B cell (primary cell): Measurements from ENCODE around the gene TP53BP1. TPM values are rescaled to one million over a fixed set of nuclear protein-coding genes. Genes with fewer than 3 reads are reported as not detected.

Source experiments
- ATAC-seq: fragments of 200-7000 bp; cut with Tn5 transposase; one replicate; pipeline ENCODE4 v1.10.0; 2021; ENCODE audit warnings: low read depth, mild to moderate bottlenecking, moderate number of reproducible peaks, moderate library complexity
- CTCF ChIA-PET: fragments of 350-600 bp; sonication (Branson Sonifier 250); formaldehyde crosslinking; loops from one replicate; lab custom pipeline; 2021; ENCODE audit warnings: antibody characterized with exemption, inconsistent platforms; lab: Charles Lee
- POLR2A ChIA-PET: fragments of 350-600 bp; sonication (Branson Sonifier 250); formaldehyde crosslinking; loops from one replicate; lab custom pipeline; 2021; ENCODE audit warnings: antibody characterized with exemption; lab: Charles Lee
- DNase-seq: peaks from one replicate; pipeline ENCODE4 v3.0.0; 2013
- H2AFZ ChIP-seq: 2 replicates; pipeline ENCODE4 v1.6.1; 2012; ENCODE audit warnings: mild to moderate bottlenecking, low read depth, low read length; ENCODE audit not compliant: insufficient read depth, poor library complexity, severe bottlenecking
- H3K27ac ChIP-seq, 2 donors: 1 replicate in 1 of 2; 2 replicates in 1 of 2; pipeline ENCODE4 v1.5.1; 2012 to 2013; ENCODE audit warnings: low read length in 2 of 2, mild to moderate bottlenecking in 2 of 2, moderate library complexity in 1 of 2
- H3K27me3 ChIP-seq, 4 experiments: fragments of 200-600 bp in 1 of 4; sonication (generic) in 1 of 4; replicated peaks in 1 of 4; 1 replicate in 2 of 4; 2 replicates in 2 of 4; pipeline versions ENCODE4 v1.6.1 to v1.7.0; 2013 to 2016; ENCODE audit warnings: low read length in 3 of 4, mild to moderate bottlenecking in 2 of 4, mixed read lengths in 1 of 4, moderate library complexity in 1 of 4; ENCODE audit not compliant: insufficient read depth in 4 of 4, control insufficient read depth in 3 of 4; ENCODE audit errors: control extremely low read depth in 1 of 4
- H3K36me3 ChIP-seq, 2 experiments: replicated peaks in 1 of 2; 1 replicate in 1 of 2; 2 replicates in 1 of 2; pipeline versions ENCODE4 v1.6.1 to v1.7.1; 2013; ENCODE audit warnings: low read length in 1 of 2; ENCODE audit not compliant: insufficient read depth in 2 of 2, control insufficient read depth in 1 of 2; ENCODE audit errors: control extremely low read depth in 1 of 2, extremely low read depth in 1 of 2
- H3K4me1 ChIP-seq, 2 donors: fragments of 200-600 bp in 1 of 2; sonication (generic) in 1 of 2; 1 replicate in 1 of 2; 2 replicates in 1 of 2; pipeline versions ENCODE4 v1.5.1 to v1.6.1; 2013 to 2017; ENCODE audit warnings: low read length in 2 of 2; ENCODE audit not compliant: control insufficient read depth in 2 of 2, insufficient read depth in 2 of 2
- H3K4me2 ChIP-seq: replicated peaks from 2 replicates; pipeline ENCODE3; 2012; ENCODE audit warnings: mild to moderate bottlenecking, low read depth, low read length; ENCODE audit not compliant: poor library complexity, severe bottlenecking
- H3K4me3 ChIP-seq, 5 experiments: fragments of 200-600 bp in 1 of 5; sonication (generic) in 1 of 5; 1 replicate in 3 of 5; 2 replicates in 2 of 5; pipeline versions ENCODE4 v1.5.1 to v1.7.0; 2011 to 2016; ENCODE audit warnings: low read length in 4 of 5, mild to moderate bottlenecking in 4 of 5, low read depth in 2 of 5, control low read depth in 1 of 5, moderate library complexity in 1 of 5; ENCODE audit not compliant: insufficient read depth in 1 of 5; ENCODE audit errors: control extremely low read depth in 1 of 5, extremely low read depth in 1 of 5
- H3K79me2 ChIP-seq: fragments of 200-600 bp; sonication (generic); one replicate; pipeline ENCODE4 v1.6.0; 2016; ENCODE audit warnings: low read length; ENCODE audit not compliant: control insufficient read depth, insufficient read depth
- H3K9ac ChIP-seq: fragments of 200-600 bp; sonication (generic); 2 replicates; pipeline ENCODE4 v1.6.1; 2017; ENCODE audit warnings: mild to moderate bottlenecking, low read length, moderate library complexity
- H3K9me3 ChIP-seq, 3 donors: one replicate each; pipeline versions ENCODE4 v1.6.1 to v1.7.1; 2013; ENCODE audit warnings: low read length in 2 of 3; ENCODE audit not compliant: control insufficient read depth in 2 of 3, insufficient read depth in 1 of 3; ENCODE audit errors: control extremely low read depth in 1 of 3
- H4K20me1 ChIP-seq: 2 replicates; pipeline ENCODE4 v1.6.0; 2012; ENCODE audit warnings: mild to moderate bottlenecking, low read length; ENCODE audit not compliant: insufficient read depth, control insufficient read depth, poor library complexity, severe bottlenecking
- H3K27ac Mint-ChIP-seq: one replicate; pipeline ENCODE4 v1.8.0; 2021; ENCODE audit warnings: mixed read lengths
- H3K27me3 Mint-ChIP-seq: one replicate; pipeline ENCODE4 v1.8.0; 2021; ENCODE audit warnings: mixed read lengths
- H3K4me1 Mint-ChIP-seq: one replicate; pipeline ENCODE4 v1.8.0; 2021; ENCODE audit warnings: mixed read lengths
- H3K4me3 Mint-ChIP-seq: one replicate; pipeline ENCODE4 v1.8.0; 2021; ENCODE audit warnings: mixed read lengths
- H3K9me3 Mint-ChIP-seq: one replicate; pipeline ENCODE4 v1.8.0; 2022; ENCODE audit warnings: mixed read lengths; ENCODE audit not compliant: insufficient read depth
- EZH2 ChIP-seq: IDR thresholded peaks from 2 replicates; pipeline ENCODE4 v1.6.1; 2012; ENCODE audit warnings: borderline replicate concordance, low read depth, mild to moderate bottlenecking, moderate library complexity, low read length; ENCODE audit not compliant: insufficient read depth, poor library complexity, severe bottlenecking
- WGBS: methylation state at CpG from one replicate; pipeline ENCODE4 v1.1.5; 2013; ENCODE audit warnings: missing lambda C conversion rate; ENCODE audit not compliant: insufficient coverage; 5-methylcytosine and 5-hydroxymethylcytosine counted together
- intact Hi-C: fragments of 100-400 bp; cut with micrococcal nuclease; formaldehyde crosslinking; loops from one replicate; pipeline ENCODE4 v1.10.0; 2022
- polyA plus RNA-seq: library from polyadenylated mRNA; depleted of rRNA; stranded (reverse); fragments of >200 nt; gene quantifications from 2 replicates; pipeline ENCODE4 v1.2.3, GENCODE V29; 2012
- total RNA-seq, 2 donors: library from RNA; stranded (reverse); fragments of 120-200 nt in 1 of 2; gene quantifications; 1 replicate in 1 of 2; 2 replicates in 1 of 2; pipeline versions ENCODE4 v1.2.3 to v1.2.4, GENCODE V29; 2013 to 2022
- TF ChIP-seq, protein P1 (sequence below): fragments of 200-600 bp; IDR thresholded peaks from one replicate; pipeline ENCODE4 v1.8.0; 2022; ENCODE audit warnings: antibody characterized with exemption, mild to moderate bottlenecking

Gene TP53BP1
- total and polyA plus RNA-seq, 2 donors (not counting 1 experiment from before 2014, with no cell fraction given), result 13.1 to 70.5 TPM

- ATAC-seq (no peak), DNase-seq (no peak)
- no peaks in the 10 kb centered on the region for H4K20me1 ChIP-seq
- no peak overlapping the region for H2AFZ ChIP-seq
- no peak overlapping the region for H3K4me3 ChIP-seq
- no peak for TF ChIP-seq EZH2
- TF ChIP-seq, protein P1, sequence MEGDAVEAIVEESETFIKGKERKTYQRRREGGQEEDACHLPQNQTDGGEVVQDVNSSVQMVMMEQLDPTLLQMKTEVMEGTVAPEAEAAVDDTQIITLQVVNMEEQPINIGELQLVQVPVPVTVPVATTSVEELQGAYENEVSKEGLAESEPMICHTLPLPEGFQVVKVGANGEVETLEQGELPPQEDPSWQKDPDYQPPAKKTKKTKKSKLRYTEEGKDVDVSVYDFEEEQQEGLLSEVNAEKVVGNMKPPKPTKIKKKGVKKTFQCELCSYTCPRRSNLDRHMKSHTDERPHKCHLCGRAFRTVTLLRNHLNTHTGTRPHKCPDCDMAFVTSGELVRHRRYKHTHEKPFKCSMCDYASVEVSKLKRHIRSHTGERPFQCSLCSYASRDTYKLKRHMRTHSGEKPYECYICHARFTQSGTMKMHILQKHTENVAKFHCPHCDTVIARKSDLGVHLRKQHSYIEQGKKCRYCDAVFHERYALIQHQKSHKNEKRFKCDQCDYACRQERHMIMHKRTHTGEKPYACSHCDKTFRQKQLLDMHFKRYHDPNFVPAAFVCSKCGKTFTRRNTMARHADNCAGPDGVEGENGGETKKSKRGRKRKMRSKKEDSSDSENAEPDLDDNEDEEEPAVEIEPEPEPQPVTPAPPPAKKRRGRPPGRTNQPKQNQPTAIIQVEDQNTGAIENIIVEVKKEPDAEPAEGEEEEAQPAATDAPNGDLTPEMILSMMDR, result no peak
- no peak overlapping the region for H3K27ac ChIP-seq
- Mint-ChIP-seq H3K27me3 (no peaks in the 10 kb centered on the region), H3K4me3 (no peak overlapping the region), H3K9me3 (no peaks in the 10 kb centered on the region), H3K27ac (no peak overlapping the region), H3K4me1 (no peaks in the 10 kb centered on the region)
- H3K4me1 ChIP-seq, result no peaks in the 10 kb centered on the region
- POLR2A ChIA-PET, result no interaction called here
- intact Hi-C loops, result no loop called here
- no peak overlapping the region for H3K4me2 ChIP-seq
- H3K9me3 ChIP-seq, result no peaks in the 10 kb centered on the region
- CTCF ChIA-PET, result no interaction called here
- peaks cover 2 to 73% of the 10 kb centered on the region in 2 experiments for H3K36me3 ChIP-seq
- no peaks in the 10 kb centered on the region for H3K79me2 ChIP-seq
- no peaks in the 10 kb centered on the region for H3K27me3 ChIP-seq
- H3K9ac ChIP-seq, result no peak overlapping the region
Observed at GRCh38 chr15:43414196-43414595, 78.8 kb downstream of the TP53BP1 start.

DNA sequence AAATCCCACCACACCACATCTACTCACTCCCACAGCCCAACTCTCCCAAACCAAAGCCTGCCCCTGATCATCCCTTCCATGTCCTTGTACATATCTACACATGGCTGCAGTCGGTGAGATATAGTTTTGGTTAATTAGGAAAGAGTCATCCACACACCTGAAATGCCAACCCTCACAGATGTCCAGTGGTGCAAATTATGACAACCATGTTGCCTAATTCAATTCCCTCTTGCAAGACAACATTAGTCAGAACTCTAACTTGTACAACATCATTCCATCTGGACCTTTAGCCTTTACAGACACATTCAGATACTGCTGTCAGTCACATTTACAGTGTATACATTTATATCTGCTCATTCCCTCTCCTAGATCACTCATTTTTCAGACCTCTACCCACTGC, 80.9 kb downstream of the TP53BP1 start:
- Histone ChIP-seq H3K9ac (no peak overlapping the region), H2AFZ (no peak overlapping the region), H3K9me3 (no peaks in the 10 kb centered on the region), H3K27ac (no peak overlapping the region), H3K4me2 (no peak overlapping the region), H3K4me1 (no peaks in the 10 kb centered on the region), H3K79me2 (no peaks in the 10 kb centered on the region), H3K4me3 (no peak overlapping the region), H3K36me3 (peaks cover 2 to 87% of the 10 kb centered on the region in 2 experiments), H4K20me1 (no peaks in the 10 kb centered on the region), H3K27me3 (no peaks in the 10 kb centered on the region)
- intact Hi-C loops, result no loop called here
- Mint-ChIP-seq H3K4me3 (no peak overlapping the region), H3K27ac (no peak overlapping the region), H3K9me3 (no peaks in the 10 kb centered on the region), H3K27me3 (no peaks in the 10 kb centered on the region), H3K4me1 (no peaks in the 10 kb centered on the region)
- TF ChIP-seq, protein P1, result no peak
- no peak for TF ChIP-seq EZH2
- POLR2A ChIA-PET, result no interaction called here
- DNase-seq (no peak), ATAC-seq (no peak)
- WGBS, result no CpG with 5 or more reads among the region's 1 CpG
- CTCF ChIA-PET, result no interaction called here
